Measurements from ENCODE around the gene NRTN. TPM values are rescaled to one million over a fixed set of nuclear protein-coding genes. Genes with fewer than 3 reads are reported as not detected.
"Not testable (repeated sequence)": the region's sequence is repeated elsewhere in the genome, so short reads cannot be mapped to it uniquely, and the experiment has no call there.

NRTN gene
- total and polyA plus RNA-seq, 12 donors = 4.5 to 26.8 (median 8.9) TPM

- Histone ChIP-seq H3K36me3 (replicated peaks in 1 of 2) (no peaks in the 10 kb centered on the region), H3K4me3 (no peak overlapping the region), H3K4me1 (replicated peaks in 1 of 2) (no peaks in the 10 kb centered on the region), H3K27ac (no peak overlapping the region), H3K27me3 (no peaks in the 10 kb centered on the region), H3K9me3 (replicated peaks in 1 of 3) (no peaks in the 10 kb centered on the region)
- no peak for DNase-seq
- TF ChIP-seq, protein P1, sequence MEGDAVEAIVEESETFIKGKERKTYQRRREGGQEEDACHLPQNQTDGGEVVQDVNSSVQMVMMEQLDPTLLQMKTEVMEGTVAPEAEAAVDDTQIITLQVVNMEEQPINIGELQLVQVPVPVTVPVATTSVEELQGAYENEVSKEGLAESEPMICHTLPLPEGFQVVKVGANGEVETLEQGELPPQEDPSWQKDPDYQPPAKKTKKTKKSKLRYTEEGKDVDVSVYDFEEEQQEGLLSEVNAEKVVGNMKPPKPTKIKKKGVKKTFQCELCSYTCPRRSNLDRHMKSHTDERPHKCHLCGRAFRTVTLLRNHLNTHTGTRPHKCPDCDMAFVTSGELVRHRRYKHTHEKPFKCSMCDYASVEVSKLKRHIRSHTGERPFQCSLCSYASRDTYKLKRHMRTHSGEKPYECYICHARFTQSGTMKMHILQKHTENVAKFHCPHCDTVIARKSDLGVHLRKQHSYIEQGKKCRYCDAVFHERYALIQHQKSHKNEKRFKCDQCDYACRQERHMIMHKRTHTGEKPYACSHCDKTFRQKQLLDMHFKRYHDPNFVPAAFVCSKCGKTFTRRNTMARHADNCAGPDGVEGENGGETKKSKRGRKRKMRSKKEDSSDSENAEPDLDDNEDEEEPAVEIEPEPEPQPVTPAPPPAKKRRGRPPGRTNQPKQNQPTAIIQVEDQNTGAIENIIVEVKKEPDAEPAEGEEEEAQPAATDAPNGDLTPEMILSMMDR (IDR thresholded peaks at IDR 0.05) = no peak
- TF ChIP-seq POLR2A (IDR thresholded peaks at IDR 0.05) = no peak
- intact Hi-C loops (cut with DNase I) = no loop called here
- WGBS, 4 donors = 49 to 55% (median 54%) methylated on average over 15 of the region's 15 CpGs
These were observed 33.0 kb downstream of the NRTN start for GRCh38 chr19:5837761-5838352.

DNA sequence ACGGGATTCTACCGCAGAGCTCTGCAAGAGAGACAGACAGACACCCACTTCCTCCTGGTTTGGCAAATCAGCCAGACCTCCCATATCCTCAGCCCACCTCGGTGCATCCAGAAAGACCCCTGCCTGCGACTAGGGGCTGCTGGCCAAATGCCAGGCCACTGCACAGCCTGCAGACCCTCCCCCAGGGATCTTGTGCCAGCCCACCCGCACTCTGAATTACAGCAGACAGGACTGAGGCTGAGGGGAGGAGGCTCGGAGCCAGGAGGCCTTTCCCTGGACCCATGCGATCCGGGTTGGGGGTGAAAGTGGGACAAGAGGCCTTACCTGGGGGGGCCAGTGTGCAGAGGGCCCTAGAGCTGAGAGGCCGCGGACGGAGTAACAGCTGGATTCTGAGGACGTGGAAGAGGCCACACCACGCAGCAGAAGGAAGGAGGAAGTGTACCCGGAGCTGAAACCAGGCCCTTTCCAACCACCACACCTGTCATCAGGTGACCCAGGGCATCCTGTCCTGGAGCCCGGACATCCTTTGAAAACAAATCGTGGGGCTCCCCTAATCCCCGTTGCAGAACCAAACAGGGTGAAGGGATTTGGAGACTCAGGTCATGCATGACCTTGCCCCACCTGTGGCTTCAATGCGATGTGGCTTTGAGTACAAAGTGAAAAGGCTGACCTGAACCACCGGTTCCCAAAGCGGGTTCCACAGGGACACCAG is 33.6 kb downstream of the NRTN start:
- no peak for DNase-seq
- Histone ChIP-seq H3K4me1 (replicated peaks in 1 of 2) (no peaks in the 10 kb centered on the region), H3K36me3 (replicated peaks in 1 of 2) (no peaks in the 10 kb centered on the region), H3K9me3 (replicated peaks in 1 of 3) (no peaks in the 10 kb centered on the region), H3K27ac (no peak overlapping the region), H3K4me3 (no peak overlapping the region), H3K27me3 (no peaks in the 10 kb centered on the region)
- 66 to 77% (median 68%) methylated on average over 12 to 20 of the region's 20 CpGs for whole genome bisulfite sequencing, 4 donors
- no peak for TF ChIP-seq POLR2A (IDR thresholded peaks at IDR 0.05)
- TF ChIP-seq, protein P1 (IDR thresholded peaks at IDR 0.05) = no peak
- intact Hi-C loops (cut with DNase I) = no loop called here

DNA sequence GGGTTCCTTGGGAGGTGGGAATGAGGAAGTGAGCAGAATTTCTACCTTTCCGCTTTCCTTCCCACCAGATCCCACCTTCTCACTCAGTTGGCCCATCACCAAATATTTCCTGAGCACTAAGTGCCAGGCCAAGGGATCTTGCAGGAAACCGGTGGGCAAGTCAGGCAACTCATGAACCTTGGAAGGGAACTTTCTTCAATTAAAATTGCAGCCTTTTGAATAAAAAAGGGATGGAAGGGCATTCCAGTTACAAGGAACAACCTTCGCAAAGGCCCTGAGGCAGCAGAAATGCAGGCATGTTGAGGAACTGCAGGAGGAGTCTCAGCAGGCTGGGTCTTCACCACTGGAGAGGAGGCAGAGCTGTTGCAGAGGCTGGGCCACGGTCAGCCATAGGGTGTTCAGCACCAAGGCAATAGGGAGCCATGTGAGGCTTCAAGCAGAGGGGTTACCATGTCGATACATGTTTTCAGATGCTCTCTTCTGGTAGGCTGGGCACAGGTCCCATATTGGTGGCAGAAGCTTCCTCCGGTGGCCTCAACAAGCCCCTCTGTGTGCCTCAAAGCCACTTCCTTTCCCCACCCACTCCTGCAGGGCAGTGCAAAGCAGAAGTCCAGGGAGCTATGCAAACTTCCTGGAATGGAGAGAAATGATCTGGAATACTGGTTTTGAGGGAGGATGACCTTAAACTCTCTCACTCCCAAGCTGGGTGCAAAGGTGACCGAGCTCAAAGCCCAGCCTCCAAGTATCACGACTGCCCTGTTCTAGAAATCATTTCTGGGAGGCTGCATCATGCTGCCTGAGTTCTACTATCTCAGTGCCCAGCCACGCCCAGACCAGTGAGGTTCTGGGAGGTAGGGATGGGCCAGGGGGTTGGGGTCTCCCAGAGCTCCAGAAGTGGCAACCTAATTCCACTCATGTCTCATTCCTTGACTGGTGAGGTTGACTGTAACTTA is 34.5 kb downstream of the NRTN start, which contains the start of gene FUT6:
FUT6 (minus strand) TSS at position 638 of the 953 bp plus-strand sequence. CDS start 7,135 bp downstream, outside the sequence.
- Histone ChIP-seq H3K27ac (no peak within 1 kb of the TSS), H3K4me3 (no peak within 1 kb of the TSS), H3K27me3 (no peaks in the 10 kb centered on the region), H3K9me3 (replicated peaks in 1 of 3) (no peaks in the 10 kb centered on the region), H3K36me3 (replicated peaks in 1 of 2) (no peaks in the 10 kb centered on the region), H3K4me1 (replicated peaks in 1 of 2) (no peaks in the 10 kb centered on the region)
- intact Hi-C loops (cut with DNase I) = no loop called here
- DNase-seq = no peak
- TF ChIP-seq, protein P1 (IDR thresholded peaks at IDR 0.05) = no peak
- no peak for TF ChIP-seq POLR2A (IDR thresholded peaks at IDR 0.05)
- WGBS, 4 donors = 73 to 81% (median 78%) methylated on average over 5 to 9 of the region's 9 CpGs

DNA sequence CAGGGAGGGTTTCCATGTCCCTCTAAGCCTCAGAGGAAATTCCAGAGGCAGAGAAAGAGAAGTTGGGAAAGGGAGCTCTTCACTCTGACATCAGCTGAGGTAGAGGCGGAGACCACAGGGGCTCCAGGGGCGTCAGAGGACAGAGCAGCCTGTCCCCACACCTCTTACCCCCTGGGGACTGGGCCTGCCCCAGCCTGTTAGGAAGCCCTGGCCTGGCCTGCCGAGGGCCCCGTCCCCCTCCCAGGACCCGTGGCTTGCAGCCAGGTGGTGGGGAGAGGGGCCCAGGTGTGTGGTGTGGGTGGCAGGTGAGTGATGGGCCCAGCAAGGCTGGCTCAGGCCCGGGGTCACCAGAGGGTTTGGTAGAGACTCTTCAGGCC is 36.9 kb downstream of the NRTN start:
- H3K27ac ChIP-seq; H3K4me3 ChIP-seq; DNase-seq; H3K36me3 ChIP-seq (replicated peaks in 1 of 2); intact Hi-C loops (cut with DNase I); H3K4me1 ChIP-seq (replicated peaks in 1 of 2); H3K27me3 ChIP-seq; H3K9me3 ChIP-seq (replicated peaks in 1 of 3): not testable (repeated sequence)
- 71 to 89% (median 84%) methylated on average over 3 to 6 of the region's 6 CpGs for WGBS, 4 donors

All from adrenal gland (tissue), 12 donors.